ENCODE results near the gene UFD1. TPM values are rescaled to one million over a fixed set of nuclear protein-coding genes. Genes with fewer than 3 reads are reported as not detected.
"Not testable (repeated sequence)": the region's sequence is repeated elsewhere in the genome, so short reads cannot be mapped to it uniquely, and the experiment has no call there.

Gene UFD1
- total RNA-seq, 2 experiments from 2014 or later, result 65.0 to 78.0 TPM

DNA sequence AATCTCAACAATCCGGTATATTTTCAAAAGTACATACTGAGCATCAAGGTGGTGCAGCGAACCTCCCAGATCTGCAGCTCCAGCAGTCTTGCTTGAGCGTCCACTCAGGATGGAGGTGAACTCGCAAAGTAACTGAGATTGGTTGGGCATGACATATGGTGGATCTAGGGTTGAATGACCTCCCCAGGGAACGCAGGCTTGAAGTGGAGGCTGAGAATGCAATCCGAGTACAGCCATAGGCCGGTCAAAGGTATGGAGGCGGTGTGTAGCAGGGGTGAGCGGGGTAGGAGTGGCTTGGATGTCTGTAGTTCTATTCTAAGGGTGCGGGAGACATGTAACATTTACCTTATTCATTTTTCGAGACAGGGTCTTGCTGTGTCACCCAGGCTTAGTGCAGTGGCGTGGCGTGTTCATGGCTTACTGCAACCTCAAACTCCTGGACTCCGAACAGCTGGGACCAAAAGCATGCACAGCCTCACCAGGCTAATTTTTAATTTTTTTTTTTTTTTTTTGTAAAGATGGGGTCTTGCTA is 30.9 kb downstream of the UFD1 start:
- Mint-ChIP-seq H3K4me1 (ENCODE audit: low read depth) (peaks cover 37% of the 10 kb centered on the region), H3K27ac (peak overlapping the region; percentile 92), H3K4me3 (peak overlapping the region; percentile 77), H3K27me3 (no peaks in the 10 kb centered on the region), H3K9me3 (no peaks in the 10 kb centered on the region), H3K36me3 (ENCODE audit: low read depth) (peaks cover 38% of the 10 kb centered on the region)
- CTCF ChIA-PET, result interaction anchor here (0.6 kb wide), 1 partner anchor 182 kb away, joined by 4 read pairs; no protein-coding TSS in a partner anchor
- POLR2A ChIA-PET, result interaction anchor here (0.9 to 8.9 kb wide), 7 partner anchors 11 to 42 kb away, joined by 3 to 109 read pairs (median 3); partner anchors contain the start of genes CDC45, HIRA and MRPL40
- TF ChIP-seq, protein P1, sequence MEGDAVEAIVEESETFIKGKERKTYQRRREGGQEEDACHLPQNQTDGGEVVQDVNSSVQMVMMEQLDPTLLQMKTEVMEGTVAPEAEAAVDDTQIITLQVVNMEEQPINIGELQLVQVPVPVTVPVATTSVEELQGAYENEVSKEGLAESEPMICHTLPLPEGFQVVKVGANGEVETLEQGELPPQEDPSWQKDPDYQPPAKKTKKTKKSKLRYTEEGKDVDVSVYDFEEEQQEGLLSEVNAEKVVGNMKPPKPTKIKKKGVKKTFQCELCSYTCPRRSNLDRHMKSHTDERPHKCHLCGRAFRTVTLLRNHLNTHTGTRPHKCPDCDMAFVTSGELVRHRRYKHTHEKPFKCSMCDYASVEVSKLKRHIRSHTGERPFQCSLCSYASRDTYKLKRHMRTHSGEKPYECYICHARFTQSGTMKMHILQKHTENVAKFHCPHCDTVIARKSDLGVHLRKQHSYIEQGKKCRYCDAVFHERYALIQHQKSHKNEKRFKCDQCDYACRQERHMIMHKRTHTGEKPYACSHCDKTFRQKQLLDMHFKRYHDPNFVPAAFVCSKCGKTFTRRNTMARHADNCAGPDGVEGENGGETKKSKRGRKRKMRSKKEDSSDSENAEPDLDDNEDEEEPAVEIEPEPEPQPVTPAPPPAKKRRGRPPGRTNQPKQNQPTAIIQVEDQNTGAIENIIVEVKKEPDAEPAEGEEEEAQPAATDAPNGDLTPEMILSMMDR (IDR thresholded peaks at IDR 0.05), result no peak
- intact Hi-C loops (cut with micrococcal nuclease), result no loop called here
- ATAC-seq (peak; percentile 34), DNase-seq (peak; percentile 52)

DNA sequence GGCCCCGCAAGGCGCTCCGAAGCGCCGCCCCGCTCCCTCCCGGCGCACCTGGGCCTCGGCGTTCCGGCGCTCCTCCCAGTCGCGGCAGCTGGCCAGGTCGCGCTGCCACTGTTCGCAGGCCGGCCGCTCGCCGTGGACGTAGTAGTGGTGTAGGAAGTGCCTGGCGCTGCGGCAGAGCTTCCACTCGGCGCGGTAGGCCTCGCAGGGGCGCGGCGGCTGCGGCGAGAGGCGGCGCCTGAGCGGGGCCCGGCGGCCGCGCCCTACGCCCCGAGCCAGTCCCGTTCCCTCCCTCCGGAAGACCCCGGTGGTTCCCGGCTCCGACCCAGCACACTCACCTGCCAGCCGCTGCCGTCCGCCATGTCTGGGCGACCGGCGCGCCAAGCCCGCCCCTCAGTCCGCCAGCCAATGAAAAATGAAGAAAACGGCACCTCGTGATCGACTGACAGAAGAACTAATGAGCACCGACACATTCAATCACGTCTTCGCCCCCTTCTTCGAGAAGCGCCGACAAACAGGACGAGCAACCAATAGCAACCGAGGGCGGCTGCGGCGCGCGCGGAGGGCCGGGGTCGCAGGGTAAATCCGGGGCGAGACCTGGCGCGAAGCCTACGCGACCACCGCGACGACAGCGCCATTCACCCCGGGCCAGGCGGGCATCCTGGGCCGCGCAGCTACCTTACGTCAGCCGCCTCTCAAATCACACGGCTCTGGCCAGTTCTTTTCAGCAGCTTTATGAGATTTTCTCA is 31.5 kb downstream of the UFD1 start, which contains the start of gene C22orf39:
Gene C22orf39 (minus strand): TSS at position 382 of the 746 bp plus-strand sequence. CDS start 23 bp downstream, at position 359.
- ChIA-PET CTCF (interaction anchor here (0.6 to 1.0 kb wide), 2 partner anchors 183 to 268 kb away, joined by 3 to 4 read pairs; no protein-coding TSS in a partner anchor), POLR2A (interaction anchor here (0.7 to 8.9 kb wide), 7 partner anchors 8 to 36 kb away, joined by 3 to 109 read pairs (median 4); partner anchors contain the start of genes CDC45, HIRA and MRPL40)
- Mint-ChIP-seq H3K4me1 (ENCODE audit: low read depth) (peaks cover 37% of the 10 kb centered on the region), H3K27ac (peak within 1 kb of the TSS; percentile 92), H3K9me3 (no peaks in the 10 kb centered on the region), H3K36me3 (ENCODE audit: low read depth) (peaks cover 36% of the 10 kb centered on the region), H3K27me3 (no peaks in the 10 kb centered on the region), H3K4me3 (peak within 1 kb of the TSS; percentile 77)
- intact Hi-C loops (cut with micrococcal nuclease), result no loop called here
- DNase-seq, result peak; percentile 91
- TF ChIP-seq, protein P1 (IDR thresholded peaks at IDR 0.05), result no peak
- peak; percentile 87 for ATAC-seq

DNA sequence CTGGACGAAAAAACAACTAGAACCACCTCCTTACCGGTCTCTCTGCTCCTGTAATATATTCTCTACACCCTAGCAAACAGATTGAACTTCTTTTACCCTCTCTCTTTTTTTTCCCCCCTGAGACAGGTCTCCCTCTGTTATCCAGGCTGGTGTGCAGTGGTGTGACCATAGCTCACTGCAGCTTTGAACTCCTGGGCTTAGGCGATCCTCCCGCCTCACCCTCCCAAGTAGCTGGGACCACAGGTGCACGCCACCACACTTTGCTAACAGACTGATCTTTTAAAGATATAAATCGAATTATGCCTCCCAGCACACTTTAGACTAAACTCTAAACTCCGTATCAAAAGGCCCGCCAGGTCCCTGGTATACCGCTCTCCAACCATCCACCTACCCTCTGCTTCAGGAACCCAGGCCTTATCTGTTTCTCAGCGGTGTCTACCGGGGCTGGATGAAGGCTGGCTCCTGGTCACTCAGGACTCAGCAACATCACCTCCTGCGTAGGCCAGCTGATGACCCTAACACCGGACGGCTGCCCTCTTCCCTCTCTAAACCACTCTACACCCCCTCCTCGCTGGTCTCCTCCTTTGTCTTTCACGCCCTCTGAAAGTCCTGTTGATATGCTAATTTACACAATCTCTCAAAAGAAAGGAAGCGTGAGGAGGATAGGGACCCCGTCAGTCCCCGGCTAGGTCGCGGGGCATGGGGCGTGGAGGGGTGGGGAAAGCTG is 32.2 kb downstream of the UFD1 start:
- DNase-seq (peak; percentile 10), ATAC-seq (no peak)
- peak overlapping the region; percentile 91 for H3K27ac Mint-ChIP-seq
- no peaks in the 10 kb centered on the region for H3K9me3 Mint-ChIP-seq
- intact Hi-C loops (cut with micrococcal nuclease), result no loop called here
- CTCF ChIA-PET, result interaction anchor here (0.9 to 1.7 kb wide), 3 partner anchors 11 to 267 kb away, joined by 3 to 5 read pairs (median 3); no protein-coding TSS in a partner anchor
- TF ChIP-seq, protein P1 (IDR thresholded peaks at IDR 0.05), result no peak
- peaks cover 39% of the 10 kb centered on the region for H3K4me1 Mint-ChIP-seq (ENCODE audit: low read depth)
- peak overlapping the region; percentile 77 for H3K4me3 Mint-ChIP-seq
- H3K36me3 Mint-ChIP-seq (ENCODE audit: low read depth), result peaks cover 34% of the 10 kb centered on the region
- POLR2A ChIA-PET, result interaction anchor here (0.7 to 8.9 kb wide), 7 partner anchors 9 to 37 kb away, joined by 3 to 109 read pairs (median 4); partner anchors contain the start of genes CDC45, HIRA and MRPL40
- H3K27me3 Mint-ChIP-seq, result no peaks in the 10 kb centered on the region

DNA sequence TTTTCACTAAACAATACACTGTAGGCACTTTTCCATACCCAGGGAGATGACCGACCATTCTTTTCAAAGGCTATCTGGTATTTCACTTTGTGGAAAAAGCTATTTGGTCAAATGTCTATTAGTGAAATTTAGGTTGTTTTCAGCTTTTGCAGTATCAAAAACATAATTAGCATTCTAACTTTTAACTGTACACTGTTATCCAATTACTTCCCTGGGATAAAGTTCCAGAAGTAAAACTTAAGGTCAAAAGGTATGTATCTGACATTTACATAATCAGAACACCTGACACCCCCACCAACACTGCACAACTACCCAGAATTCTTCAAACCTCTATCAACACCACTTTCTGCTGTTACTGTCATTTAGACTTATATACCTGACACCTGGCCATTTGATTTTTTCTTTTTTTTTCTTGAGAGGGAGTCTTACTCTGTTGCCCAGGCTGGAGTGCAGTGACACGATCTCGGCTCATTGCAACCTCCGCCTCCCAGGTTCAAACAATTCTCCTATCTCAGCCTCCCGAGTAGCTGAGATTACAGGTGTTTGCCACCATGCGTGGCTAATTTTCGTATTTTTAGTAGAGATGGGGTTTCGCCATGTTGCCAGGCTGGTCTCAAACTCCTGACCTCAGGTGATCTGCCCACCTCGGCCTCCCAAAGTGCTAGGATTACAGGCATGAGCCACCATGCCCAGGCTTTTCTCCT is 33.6 kb downstream of the UFD1 start:
- Mint-ChIP-seq H3K27ac (peak overlapping the region; percentile 65), H3K4me3 (peak overlapping the region; percentile 21), H3K36me3 (ENCODE audit: low read depth) (peaks cover 29% of the 10 kb centered on the region), H3K4me1 (ENCODE audit: low read depth) (peaks cover 39% of the 10 kb centered on the region)
- ATAC-seq; H3K27me3 Mint-ChIP-seq; DNase-seq; H3K9me3 Mint-ChIP-seq; intact Hi-C loops (cut with micrococcal nuclease): not testable (repeated sequence)
- CTCF ChIA-PET, result interaction anchor here (0.9 to 1.7 kb wide), 5 partner anchors 10 to 184 kb away, joined by 3 to 5 read pairs (median 3); partner anchors contain the start of gene HIRA
- POLR2A ChIA-PET, result interaction anchor here (0.8 to 8.9 kb wide), 6 partner anchors 8 to 34 kb away, joined by 4 to 109 read pairs (median 6); partner anchors contain the start of genes CDC45, HIRA, MRPL40 and UFD1

Data from activated CD8-positive, alpha-beta T cell treated with anti-CD3 and anti-CD28 coated beads for 36 hours (primary cell).